ENCODE results near the gene WDR27. TPM values are rescaled to one million over a fixed set of nuclear protein-coding genes. Genes with fewer than 3 reads are reported as not detected.

The WDR27 gene
- polyA plus RNA-seq, 2 of the 4 experiments (the other 2 are of a cell fraction) = 18.9 to 36.1 TPM

- no peak overlapping the region for H3K27ac ChIP-seq
- TF ChIP-seq HOXB13 (CRISPR knock-in tag; IDR thresholded peaks at IDR 0.05; ENCODE audit: low read depth) (no peak), SMC3 (IDR thresholded peaks at IDR 0.05) (no peak), ZSCAN20 (CRISPR knock-in tag; IDR thresholded peaks at IDR 0.05) (no peak), HOXB5 (CRISPR knock-in tag; IDR thresholded peaks at IDR 0.05) (no peak), TP53 (CRISPR knock-in tag; IDR thresholded peaks at IDR 0.05) (no peak), KDM5A (IDR thresholded peaks at IDR 0.05) (no peak)
- ChIA-PET CTCF (no interaction called here), POLR2A (no interaction called here)
- FAIRE-seq = no peak
- ATAC-seq = no peak
- 66% methylated on average over 7 of the region's 9 CpGs for WGBS (ENCODE audit: missing lambda C conversion rate)
- H3K4me2 ChIP-seq = no peak overlapping the region
- no peaks in the 10 kb centered on the region for H3K4me1 ChIP-seq
- no peaks in the 10 kb centered on the region; the same call in 2 of the 3 replicates for H3K9me3 ChIP-seq
- H3K4me3 ChIP-seq = no peak overlapping the region
- DNase-seq (ENCODE audit: low read depth in 1 of 2, low spot score in 1 of 2) = no peak
These were observed 36.6 kb upstream of the WDR27 start for GRCh38 chr6:169738204-169738975.

GRCh38 chr6:169729961-169730360 lies 28.1 kb upstream of the WDR27 start:
- no peak overlapping the region for H3K4me3 ChIP-seq
- no peak for FAIRE-seq
- no peaks in the 10 kb centered on the region; the same call in 2 of the 3 replicates for H3K9me3 ChIP-seq
- H3K4me2 ChIP-seq = no peak overlapping the region
- ATAC-seq = no peak
- DNase-seq (ENCODE audit: low read depth in 1 of 2, low spot score in 1 of 2) = no peak
- TF ChIP-seq MAZ (IDR thresholded peaks at IDR 0.05; ENCODE audit: borderline replicate concordance, low read depth, low read length) (no peak), KDM1A (IDR thresholded peaks at IDR 0.05; ENCODE audit: low read depth) (no peak), FOXS1 (CRISPR knock-in tag; IDR thresholded peaks at IDR 0.05) (no peak), CTCF (IDR thresholded peaks at IDR 0.05) (no peak), EP300 (IDR thresholded peaks at IDR 0.05) (no peak), SREBF2 (IDR thresholded peaks at IDR 0.05) (no peak), CHD4 (IDR thresholded peaks at IDR 0.05; ENCODE audit: borderline replicate concordance) (no peak), ZC3H11A (IDR thresholded peaks at IDR 0.05) (no peak), REST (IDR thresholded peaks at IDR 0.05) (no peak), PHF8 (IDR thresholded peaks at IDR 0.05; ENCODE audit: borderline replicate concordance, low read depth) (no peak), BHLHE40 (IDR thresholded peaks at IDR 0.05; ENCODE audit: low read depth, low read length) (no peak), SMC3 (IDR thresholded peaks at IDR 0.05) (no peak), NR3C1 (IDR thresholded peaks at IDR 0.05) (no peak), ZFP36 (IDR thresholded peaks at IDR 0.05; ENCODE audit: borderline replicate concordance, partially characterized antibody) (no peak), POLR2A (IDR thresholded peaks at IDR 0.05; ENCODE audit: low read length) (no peak), EHF (CRISPR knock-in tag; IDR thresholded peaks at IDR 0.05) (no peak), HES2 (IDR thresholded peaks at IDR 0.05) (no peak), FOSL2 (IDR thresholded peaks at IDR 0.05) (no peak), FOSL2 (CRISPR knock-in tag; IDR thresholded peaks at IDR 0.05) (no peak), GATA3 (IDR thresholded peaks at IDR 0.05; ENCODE audit: borderline replicate concordance) (no peak), HOXA7 (CRISPR knock-in tag; IDR thresholded peaks at IDR 0.05) (no peak)
- no peak overlapping the region for H3K27ac ChIP-seq
- H3K4me1 ChIP-seq = peaks cover 6% of the 10 kb centered on the region; the same call in 1 of the 3 replicates
- POLR2A ChIA-PET = no interaction called here
- CTCF ChIA-PET = no interaction called here
